A204.1 (cell line): ENCODE results near the gene CARD18.

ENCODE experiments used
- FAIRE-seq: peaks from 2 replicates; lab custom pipeline; 2012; peaks lifted over from hg19 to GRCh38; lab: Jason Lieb, UNC

CARD18 gene, protein sequence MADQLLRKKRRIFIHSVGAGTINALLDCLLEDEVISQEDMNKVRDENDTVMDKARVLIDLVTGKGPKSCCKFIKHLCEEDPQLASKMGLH

DNA sequence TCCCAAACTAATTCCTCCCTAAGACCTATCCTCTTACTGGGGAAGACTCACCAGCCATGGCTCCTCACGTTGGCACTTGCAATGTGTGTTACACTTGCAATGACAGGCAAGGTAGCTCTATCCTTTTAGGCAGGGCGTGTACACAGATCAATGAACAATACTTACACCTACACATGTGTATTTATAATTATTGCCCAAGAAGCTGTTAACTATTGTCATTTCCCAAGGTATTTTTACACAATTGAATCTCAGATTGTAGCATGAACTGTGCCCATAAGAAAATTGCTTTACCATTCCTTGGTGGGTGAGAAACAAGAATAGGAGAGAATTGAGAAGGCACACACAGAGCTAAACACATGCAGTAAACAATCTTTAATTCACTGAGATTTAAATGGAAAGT lies at the start of gene CARD18:
Gene CARD18, minus strand, starts transcription at position 101 of the 400 bp plus-strand sequence. Its CDS starts 43 bp downstream, at position 58.
- no peak for FAIRE-seq

DNA sequence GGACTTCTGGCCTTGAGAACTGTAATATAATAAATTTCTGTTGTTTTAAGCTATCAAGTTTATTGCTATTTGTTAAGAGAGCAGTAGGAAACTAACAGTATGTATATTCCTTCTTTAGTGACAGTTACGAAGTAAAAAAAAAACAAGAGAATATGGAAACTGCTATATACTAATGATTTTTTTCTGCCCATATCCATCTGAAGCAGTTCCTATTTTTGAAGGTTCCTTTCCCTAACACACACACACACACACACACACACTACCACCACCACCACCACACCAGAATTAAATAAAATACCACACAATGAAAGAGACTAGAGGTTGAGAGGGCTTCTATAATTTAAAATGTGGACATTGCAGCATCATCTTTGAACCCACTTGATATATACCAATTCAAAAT lies 44.4 kb upstream of the CARD18 start:
- no peak for FAIRE-seq

DNA sequence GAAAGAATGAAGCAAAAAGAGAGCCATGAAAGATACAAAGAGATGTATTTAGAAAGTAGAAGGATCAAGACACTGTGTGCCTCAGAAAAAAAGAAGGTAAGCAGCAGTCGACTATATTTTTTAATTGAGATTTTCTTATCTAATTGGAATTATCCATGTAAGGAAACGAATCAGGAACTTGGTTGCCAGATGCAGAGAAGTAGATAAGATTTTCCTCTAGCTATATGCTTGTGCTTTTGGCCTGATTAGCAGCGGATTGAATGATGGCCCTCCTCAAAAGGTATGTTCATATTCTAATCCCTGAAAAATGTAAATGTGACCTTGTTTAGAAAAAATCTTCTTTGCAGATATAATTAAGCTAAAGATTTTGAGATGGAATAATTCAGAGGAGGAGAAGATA lies 43.9 kb upstream of the CARD18 start:
- FAIRE-seq: no peak

DNA sequence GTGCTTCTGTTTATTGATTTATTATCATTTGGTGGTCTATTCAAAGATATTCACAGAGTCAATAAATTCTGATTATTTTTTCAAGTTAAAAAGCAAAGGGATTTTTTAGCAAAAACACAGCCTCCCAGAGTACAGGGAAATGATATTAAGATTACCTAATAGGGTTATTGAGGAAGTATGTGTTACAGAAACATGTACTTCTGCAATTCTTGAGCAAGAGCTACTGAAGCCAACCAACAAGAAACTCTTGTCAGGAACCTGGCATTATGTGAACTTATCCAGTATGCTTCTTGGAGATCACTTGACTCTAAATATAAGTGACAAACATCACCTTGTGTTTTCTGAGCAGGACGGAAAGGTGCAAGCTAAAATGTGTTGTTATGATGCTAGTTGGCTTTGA lies 42.0 kb upstream of the CARD18 start:
- no peak for FAIRE-seq

DNA sequence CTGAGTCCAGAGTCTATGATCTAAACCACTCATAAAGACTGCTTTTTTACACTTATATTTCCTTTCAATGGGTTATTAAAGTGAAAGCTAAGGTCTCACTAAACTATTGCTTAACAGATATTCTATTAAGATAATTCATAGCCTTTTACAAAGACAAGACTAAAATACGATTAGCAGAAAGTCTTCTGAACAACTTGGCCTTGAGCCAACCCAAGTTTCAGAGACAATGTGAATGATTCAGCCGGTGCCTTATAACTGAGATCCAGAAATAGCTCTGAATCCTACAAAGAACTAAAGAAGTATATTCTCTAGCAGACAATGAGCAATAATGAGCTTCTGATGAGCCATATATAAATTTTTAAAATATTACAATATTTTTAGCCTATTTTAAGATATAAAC lies 41.5 kb upstream of the CARD18 start:
- no peak for FAIRE-seq

DNA sequence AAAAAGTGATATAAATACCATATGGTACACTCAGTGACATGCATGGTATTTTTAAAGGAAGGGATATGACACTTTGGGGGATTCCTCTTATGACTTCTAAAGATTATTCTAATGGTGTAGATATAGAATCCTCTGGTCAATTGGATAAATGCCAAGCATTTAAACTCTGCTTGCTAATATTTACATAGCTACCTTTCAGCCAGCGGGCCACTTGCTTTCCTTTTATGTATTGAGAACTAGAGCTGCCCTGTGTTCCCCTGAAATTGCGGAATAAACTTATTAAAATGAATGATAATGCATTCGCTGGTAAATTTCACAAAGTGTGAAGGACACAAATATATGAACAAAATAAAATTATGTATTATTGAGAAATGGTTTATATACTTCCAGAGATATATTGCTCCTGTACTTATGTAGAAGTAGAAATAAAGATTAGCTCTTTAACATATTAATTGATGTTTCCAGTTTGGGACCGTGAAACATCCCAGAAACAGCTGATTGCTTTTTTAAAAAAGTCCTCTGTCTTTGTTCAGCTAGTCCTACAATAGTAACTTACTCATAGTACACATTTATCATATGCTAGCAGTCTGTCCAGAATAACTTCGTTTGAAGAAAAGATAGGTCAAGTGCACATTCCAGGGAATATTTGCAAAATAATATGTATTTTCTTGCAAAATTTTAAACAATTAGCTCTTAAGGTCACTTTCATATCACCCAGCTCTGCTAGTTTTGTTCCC lies 40.1 kb upstream of the CARD18 start:
- FAIRE-seq: no peak

DNA sequence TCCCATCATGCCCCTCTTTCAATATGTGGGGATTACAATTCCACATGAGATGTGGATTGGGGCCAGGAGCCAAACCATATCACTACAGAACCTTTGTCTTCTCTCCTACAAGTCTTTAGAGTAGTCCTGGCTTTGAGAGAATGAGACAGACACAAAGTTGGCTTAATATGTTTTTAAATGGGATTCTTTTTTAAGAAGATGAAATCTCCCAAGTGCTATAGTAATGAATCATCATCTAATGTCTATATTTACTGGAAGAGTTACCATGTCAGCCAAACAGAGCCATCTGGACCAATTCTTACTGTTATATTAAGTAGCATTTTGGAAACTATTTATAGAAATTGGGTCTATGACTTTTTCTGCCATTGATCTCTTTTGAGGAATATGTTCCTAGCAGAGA lies 38.1 kb upstream of the CARD18 start:
- no peak for FAIRE-seq

DNA sequence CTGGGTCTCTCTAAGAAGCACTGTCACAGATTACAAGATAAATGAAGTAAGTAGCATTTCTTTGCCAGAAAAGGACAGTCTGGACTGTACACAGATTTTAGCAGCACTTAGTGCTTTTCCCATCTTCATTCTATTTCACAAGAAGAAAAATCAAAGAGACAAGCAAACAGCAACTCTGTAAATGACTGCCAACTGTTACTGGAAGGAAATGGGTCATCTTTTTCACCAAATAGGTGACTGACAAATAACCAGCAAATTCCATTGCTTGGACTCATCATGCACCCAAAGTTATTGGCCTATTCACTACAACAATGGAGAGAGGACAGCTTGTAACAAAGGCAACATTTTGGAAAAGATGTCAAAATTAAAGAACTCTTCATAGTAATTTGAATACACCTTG lies 28.9 kb upstream of the CARD18 start:
- FAIRE-seq: no peak

DNA sequence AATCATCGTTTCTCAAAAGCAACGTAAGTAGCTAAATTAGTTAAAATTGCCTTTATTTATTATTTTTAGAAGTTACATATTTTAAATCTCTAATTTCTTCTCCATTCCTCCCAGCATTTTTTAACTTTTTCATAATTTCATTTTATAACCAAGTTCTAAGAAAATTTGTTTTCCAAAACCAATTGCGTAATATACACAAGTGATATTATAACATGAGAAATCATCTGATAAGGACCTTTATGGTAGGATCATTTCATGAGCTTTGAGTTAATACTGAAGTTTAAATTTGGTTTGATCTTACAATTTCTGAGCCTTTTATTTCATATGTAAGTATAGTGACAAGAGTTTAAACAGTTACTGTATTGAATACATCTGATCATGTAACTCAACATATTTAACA lies 27.7 kb upstream of the CARD18 start:
- no peak for FAIRE-seq

DNA sequence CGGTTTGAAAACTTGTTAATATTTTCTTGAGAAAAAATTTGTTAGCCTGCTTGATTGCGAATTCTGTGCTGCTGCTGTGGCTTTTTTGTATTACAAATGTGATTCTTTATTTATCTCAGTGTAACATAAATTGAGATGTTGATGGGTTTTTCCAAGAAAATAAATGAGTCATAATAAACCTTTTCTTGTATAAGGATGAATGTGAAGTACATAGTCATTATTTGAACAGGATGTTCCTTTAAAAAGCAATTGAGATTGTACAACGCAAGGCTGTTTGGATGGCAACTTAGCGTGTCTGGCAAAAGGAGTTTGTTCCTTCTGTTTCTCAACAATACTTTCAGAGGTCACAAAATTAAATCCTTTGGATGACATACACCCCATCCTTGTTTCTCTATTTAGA lies 24.6 kb upstream of the CARD18 start:
- FAIRE-seq: no peak

DNA sequence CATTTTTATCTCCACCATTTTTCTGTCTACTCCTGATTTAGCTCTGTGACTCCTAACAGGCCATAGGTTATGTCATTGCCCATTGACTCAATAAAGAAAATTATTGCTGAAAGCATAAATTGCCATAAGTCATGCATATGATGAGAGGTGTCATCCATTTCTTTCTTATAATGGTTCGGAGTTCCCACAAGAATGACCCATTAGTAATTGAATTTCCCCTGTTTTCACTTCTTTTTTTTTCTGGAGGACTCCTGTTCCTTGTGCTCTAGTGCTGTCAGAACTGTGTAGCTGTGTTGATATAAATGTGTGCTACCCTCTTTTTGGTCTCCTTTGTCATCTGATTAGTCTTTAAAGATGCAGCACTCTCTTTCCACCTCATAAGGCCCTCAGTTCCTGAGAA lies 22.9 kb upstream of the CARD18 start:
- FAIRE-seq: no peak

DNA sequence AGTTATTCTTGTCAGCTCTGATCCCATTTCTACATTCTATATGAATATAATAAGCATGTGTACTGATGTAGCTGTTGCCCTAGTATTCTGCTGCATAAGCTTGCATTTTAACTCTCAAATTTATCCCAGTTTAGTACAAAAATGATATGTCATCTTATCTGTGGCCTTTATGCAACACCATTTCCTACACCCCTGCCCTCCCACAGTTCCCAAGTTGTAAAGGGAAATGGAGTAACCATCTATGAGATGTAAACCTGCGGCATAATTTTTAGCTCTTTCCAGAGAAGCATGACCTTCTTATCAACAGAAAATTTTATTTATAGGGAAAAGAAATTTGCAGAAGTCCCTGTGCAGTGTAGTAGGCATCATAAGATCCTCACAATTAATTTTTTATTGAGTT lies 18.9 kb upstream of the CARD18 start:
- FAIRE-seq: no peak

DNA sequence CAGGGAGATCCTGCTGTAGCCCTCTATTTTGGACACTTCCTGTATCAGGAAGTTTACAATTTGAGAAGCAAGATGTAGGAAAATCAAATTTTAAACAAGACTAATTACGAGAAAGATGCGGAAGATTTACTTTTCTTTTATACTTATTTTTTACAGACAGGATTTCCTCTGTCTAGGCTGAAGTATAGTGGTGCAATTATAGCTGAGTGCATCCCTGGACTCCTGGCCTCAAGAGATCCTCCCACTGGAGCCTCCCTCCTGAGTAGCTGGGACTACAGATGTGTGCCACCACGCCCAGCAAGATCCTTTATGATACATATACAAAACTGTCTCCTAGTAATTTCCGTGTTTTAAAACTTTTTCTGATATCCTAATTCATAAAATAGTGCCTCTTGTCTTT lies 17.2 kb upstream of the CARD18 start:
- no peak for FAIRE-seq

DNA sequence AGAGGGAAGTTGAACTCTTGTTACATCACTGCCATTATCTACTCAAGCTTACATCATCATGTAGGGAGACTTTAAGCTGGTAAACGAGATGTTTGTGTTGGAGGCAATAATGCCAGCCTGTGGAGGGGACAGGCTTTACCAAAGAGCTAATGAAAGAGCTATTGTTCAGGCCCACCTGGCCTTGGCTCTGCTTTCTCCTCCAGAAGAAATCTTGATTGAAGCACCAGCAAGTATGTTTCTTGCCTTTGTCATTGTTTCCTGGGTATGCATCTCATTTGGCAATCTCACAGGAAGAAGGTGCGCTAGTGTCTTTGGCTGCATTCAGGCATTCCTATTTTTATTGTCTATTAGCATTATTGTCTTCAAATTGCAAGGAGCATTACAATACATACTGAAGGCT lies 16.7 kb upstream of the CARD18 start:
- no peak for FAIRE-seq

DNA sequence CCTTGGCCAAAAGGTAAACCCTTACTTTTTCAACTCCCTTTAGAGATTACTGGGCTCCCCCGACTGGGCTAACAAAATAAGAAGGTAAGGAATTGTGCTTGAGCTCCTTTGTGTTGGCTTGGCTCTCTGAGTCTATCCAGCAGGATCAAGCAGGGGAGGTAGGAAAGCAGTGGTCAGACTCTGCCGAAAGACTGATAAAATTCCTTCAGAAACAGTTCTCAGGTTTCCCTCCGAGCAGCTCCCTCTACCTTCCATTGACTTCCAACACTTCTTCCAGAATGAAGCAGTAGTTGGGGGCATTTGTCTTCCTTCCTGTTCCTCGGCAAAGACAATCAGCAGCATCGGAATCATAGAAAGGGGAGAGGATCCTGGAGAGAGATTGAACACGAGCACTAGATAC lies 16.1 kb upstream of the CARD18 start:
- no peak for FAIRE-seq

DNA sequence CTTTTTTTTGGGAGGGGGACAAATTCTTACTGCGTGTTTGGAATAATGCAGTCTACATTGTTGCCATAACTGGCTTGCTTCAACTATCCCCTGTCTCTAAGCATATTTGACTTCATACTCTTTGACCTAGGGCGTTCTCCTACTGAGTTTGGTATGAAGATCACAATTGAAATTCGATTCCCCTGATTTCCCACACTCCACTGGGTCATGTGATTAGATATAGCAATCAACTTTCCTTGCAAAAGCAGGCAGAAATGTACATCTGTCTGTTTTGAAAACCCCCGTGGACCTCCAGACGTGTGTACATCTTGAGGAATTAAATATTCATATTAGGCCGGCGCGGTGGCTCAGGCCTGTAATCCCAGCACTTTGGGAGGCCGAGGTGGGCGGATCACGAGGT lies 13.8 kb upstream of the CARD18 start:
- no peak for FAIRE-seq

DNA sequence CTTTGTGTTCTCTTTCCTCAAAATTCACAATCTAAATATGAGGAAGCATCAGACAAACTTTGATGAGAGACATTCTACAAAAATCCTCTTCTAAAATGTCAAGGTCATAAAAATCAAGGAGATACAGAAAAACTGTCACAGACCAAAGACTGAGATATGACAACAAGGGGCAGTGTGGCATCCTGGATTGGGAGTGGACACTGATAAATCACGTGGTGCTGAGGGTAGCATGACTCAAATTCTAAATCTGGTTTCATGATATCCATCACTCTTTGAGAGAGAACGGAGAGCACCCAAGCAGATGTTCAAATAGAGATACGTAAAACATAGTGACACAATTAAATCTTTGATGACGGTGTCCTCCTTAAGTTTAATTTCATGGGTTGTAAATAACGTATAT lies 13.0 kb upstream of the CARD18 start:
- no peak for FAIRE-seq

DNA sequence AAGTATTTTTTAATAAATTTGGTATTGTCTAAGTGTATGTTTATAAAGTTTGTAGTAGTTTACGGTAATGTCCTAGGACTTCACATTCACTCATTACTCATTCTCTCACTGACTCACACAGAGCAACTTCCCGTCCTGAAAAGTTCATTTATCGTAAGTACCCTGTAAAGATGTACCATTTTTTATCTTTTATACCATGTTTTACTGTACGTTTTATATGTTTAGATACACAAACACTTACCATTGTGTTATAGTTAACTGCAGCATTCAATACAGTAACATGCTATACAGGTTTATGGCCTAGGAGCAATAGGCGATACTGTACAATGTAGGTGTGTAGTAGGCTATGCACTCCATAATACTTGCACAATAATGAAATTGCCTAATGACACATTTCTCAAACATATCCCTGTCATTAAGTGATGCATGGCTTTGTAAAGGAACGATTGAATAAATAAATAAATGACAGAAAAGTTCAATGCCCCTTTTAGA lies 12.5 kb upstream of the CARD18 start:
- FAIRE-seq: no peak

DNA sequence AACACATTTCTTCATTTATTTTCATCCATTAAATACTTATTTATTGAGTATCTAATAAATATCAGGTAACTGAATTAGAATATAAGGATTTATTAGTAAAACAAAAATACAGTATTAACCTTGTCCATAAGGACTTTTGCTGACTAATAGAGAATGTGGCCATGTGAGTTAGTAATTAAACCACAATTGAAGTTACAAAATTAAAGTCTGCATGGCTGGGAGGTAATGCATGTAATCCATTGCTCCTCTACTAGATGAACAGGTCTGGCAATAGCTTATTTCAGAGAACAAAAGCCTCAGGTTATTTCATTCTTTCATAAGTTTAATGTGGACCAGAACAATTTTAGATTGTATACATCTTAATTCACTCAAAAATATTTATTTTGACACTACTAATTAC lies 9.9 kb upstream of the CARD18 start:
- no peak for FAIRE-seq

DNA sequence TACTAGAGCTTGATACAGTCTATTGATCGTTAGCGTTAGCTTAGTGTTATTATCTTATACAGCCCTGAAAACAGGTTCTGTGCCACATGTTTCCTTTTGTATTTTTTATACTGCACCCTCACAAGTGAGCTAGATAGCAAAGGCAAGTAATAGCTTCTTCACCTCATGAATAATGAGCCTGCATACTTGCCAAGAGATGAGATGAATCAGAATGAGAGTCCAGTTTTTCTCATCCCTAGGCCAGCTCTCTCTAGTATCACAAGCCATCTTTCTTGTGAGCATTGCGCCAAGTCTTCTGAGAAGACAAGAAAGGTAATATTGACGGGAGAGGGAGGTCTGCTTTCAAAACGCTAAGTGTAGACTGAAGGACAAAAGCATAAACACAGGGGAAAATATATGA lies 8.7 kb upstream of the CARD18 start:
- FAIRE-seq: no peak

DNA sequence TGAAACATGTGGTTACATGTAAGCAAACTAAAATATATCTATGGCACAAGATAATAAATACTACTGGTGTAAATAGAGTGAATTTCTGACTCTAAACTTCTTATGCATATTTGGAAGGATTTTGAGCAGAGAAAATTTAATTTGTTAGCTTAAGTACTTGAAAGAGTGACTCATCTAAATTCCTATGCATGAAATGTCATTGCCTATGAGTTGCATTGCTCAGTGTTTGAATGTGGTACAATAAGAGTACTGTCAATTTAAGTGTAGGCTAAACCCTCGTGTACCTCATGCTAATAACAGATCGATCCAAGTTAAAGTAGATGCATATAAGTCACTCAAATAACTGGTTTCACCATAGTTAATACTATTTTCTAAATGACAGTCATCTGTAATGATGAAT lies 5.3 kb upstream of the CARD18 start:
- FAIRE-seq: no peak

DNA sequence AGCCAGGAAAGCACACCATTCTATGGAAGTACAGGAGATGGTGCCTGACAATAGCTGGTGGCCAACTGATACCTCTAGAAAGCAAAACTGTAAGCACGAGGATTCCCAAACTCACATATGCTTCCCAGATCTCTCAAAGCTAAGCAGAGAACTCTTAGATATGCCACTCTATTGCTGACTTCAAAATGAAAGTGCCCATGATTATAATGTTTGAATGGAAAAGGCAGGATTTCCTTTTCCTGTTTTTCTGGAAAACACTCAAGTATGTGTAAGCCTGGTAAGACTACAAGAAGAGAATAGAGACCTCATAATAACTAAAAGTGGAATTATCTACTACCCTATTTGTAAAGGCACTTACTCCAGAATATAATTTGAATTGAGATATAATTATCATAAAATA lies 2.6 kb upstream of the CARD18 start:
- no peak for FAIRE-seq

DNA sequence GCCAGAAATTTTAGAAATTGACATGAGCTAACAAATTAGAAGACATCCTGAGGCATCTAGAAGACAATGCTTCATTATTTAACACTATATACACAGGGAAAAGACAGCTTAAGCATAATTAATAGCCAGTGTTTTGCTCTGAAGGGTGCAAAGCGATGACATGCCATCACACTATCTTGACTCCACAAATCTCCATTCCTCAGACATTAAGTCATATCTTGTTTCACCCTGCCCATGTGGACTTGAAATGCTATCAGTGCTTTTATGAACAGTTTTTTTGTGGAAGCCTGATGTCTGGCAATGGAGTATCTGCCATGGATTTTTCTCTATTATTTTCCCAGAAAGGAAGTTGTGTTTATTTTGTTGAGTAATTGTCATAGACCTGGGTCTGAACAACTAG lies 2.3 kb downstream of the CARD18 start:
- FAIRE-seq: no peak

DNA sequence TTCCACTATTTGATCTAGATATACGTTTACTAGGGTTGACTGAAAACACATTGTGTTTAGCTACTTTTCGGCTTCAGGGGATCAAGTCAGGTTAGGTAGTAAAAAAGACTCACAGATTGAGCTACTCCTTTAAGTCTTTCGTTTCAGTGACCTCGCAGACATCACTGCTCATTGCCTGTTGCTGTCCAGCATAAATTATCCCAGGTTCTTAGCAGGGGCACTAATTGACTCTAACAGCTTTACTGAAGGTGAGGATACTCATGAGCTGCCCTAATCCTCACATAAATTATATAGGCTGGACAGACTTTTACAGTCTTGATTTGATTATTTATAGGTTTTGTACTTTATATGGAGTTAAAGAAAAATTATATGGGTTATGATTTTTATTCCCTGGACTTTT lies 3.7 kb downstream of the CARD18 start:
- no peak for FAIRE-seq
